Endothelial cell of umbilical vein (primary cell): ENCODE measurements around the gene FAM171A2.
A peak's percentile ranks its signal among the peaks of the same experiment; 100 is the strongest.

Experiments used
- EZH2 ChIP-seq: IDR thresholded peaks from 2 replicates; pipeline ENCODE4 v1.6.1; 2012; ENCODE audit warnings: borderline replicate concordance, low read depth, mild to moderate bottlenecking, moderate library complexity, low read length, inconsistent platforms; ENCODE audit not compliant: severe bottlenecking
- FOS ChIP-seq: IDR thresholded peaks from 2 replicates; pipeline ENCODE4 v1.6.1; 2011; ENCODE audit warnings: mild to moderate bottlenecking, low read length, moderate library complexity, borderline replicate concordance; ENCODE audit not compliant: insufficient read depth
- GATA2 ChIP-seq: IDR thresholded peaks from 2 replicates; pipeline ENCODE4 v1.7.0; 2011; ENCODE audit warnings: low read depth, mild to moderate bottlenecking, moderate library complexity, mixed read lengths, low read length; ENCODE audit not compliant: insufficient read length, insufficient read depth
- JUN ChIP-seq: IDR thresholded peaks from 2 replicates; pipeline ENCODE4 v1.6.1; 2011; ENCODE audit warnings: borderline replicate concordance, low read depth; ENCODE audit not compliant: insufficient read length, insufficient read depth
- POLR2A ChIP-seq: IDR thresholded peaks from 2 replicates; pipeline ENCODE4 v1.6.1; 2012; ENCODE audit warnings: low read depth, mild to moderate bottlenecking, control low read depth, low read length
- POLR2AphosphoS5 ChIP-seq: IDR thresholded peaks from 2 replicates; pipeline ENCODE4 v1.6.1; 2012; ENCODE audit warnings: low read depth, mild to moderate bottlenecking, control low read depth, low read length, moderate library complexity; ENCODE audit not compliant: insufficient read depth
- TF ChIP-seq, protein P1 (sequence below), 2 donors: IDR thresholded peaks; 1 replicate in 1 of 2; 2 replicates in 1 of 2; pipeline ENCODE4 v1.5.1; 2011; ENCODE audit warnings: low read length in 2 of 2, mild to moderate bottlenecking in 2 of 2, moderate library complexity in 2 of 2, control low read depth in 1 of 2, inconsistent platforms in 1 of 2, low read depth in 1 of 2; ENCODE audit not compliant: insufficient read depth in 1 of 2; ENCODE audit errors: extremely low read depth in 1 of 2
- TF ChIP-seq, protein P2 (sequence below): IDR thresholded peaks from 2 replicates; pipeline ENCODE4 v1.6.1; 2011; ENCODE audit not compliant: insufficient read depth, insufficient read length

DNA sequence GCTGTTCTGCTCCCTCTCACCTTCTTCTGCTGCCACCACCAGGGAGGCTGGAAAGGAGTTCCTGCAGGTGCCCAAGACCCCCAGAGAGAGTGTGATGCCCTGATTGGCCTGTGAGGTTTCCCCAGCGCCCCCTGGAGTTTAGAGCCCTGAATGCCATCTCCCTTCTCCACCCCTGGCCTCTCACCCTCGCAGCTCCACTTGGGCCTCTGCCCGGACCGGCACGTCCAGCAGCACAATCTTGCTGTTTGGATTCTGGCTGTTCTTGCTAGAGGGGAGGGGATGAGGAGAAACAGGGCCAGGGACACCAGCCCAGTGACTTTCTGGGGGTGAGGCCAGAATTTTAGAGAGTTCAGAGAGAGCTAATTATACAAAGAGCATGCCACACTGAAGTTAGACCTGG lies 12.5 kb upstream of the FAM171A2 start:
- no peak for TF ChIP-seq EZH2
- TF ChIP-seq, protein P1, sequence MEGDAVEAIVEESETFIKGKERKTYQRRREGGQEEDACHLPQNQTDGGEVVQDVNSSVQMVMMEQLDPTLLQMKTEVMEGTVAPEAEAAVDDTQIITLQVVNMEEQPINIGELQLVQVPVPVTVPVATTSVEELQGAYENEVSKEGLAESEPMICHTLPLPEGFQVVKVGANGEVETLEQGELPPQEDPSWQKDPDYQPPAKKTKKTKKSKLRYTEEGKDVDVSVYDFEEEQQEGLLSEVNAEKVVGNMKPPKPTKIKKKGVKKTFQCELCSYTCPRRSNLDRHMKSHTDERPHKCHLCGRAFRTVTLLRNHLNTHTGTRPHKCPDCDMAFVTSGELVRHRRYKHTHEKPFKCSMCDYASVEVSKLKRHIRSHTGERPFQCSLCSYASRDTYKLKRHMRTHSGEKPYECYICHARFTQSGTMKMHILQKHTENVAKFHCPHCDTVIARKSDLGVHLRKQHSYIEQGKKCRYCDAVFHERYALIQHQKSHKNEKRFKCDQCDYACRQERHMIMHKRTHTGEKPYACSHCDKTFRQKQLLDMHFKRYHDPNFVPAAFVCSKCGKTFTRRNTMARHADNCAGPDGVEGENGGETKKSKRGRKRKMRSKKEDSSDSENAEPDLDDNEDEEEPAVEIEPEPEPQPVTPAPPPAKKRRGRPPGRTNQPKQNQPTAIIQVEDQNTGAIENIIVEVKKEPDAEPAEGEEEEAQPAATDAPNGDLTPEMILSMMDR (IDR thresholded peaks at IDR 0.05; ENCODE audit: extremely low read depth in 1 of 2, insufficient read depth in 1 of 2, low read depth in 1 of 2, low read length in 2 of 2) = peak; percentile 53 to 66
- no peak for TF ChIP-seq JUN
- TF ChIP-seq POLR2A = no peak
- TF ChIP-seq, protein P2, sequence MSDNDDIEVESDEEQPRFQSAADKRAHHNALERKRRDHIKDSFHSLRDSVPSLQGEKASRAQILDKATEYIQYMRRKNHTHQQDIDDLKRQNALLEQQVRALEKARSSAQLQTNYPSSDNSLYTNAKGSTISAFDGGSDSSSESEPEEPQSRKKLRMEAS = no peak
- TF ChIP-seq FOS = no peak
- TF ChIP-seq POLR2AphosphoS5 = no peak
- TF ChIP-seq GATA2 = no peak
